HEK293T (cell line): ENCODE data around the gene NDRG4.

ENCODE experiments used
- BHLHE40 ChIP-seq: fragments of 450-650 bp; IDR thresholded peaks from 2 replicates; pipeline ENCODE4 v1.6.1; 2016; ENCODE audit warnings: mild to moderate bottlenecking, moderate library complexity, borderline replicate concordance
- FOXA1 ChIP-seq: fragments of 450-650 bp; IDR thresholded peaks from 2 replicates; pipeline ENCODE4 v1.6.1; 2016; ENCODE audit warnings: mild to moderate bottlenecking
- FOXK2 ChIP-seq: fragments of 450-650 bp; IDR thresholded peaks from 2 replicates; pipeline ENCODE4 v1.6.1; 2016; ENCODE audit warnings: mild to moderate bottlenecking
- LEF1 ChIP-seq: fragments of 450-650 bp; IDR thresholded peaks from 2 replicates; pipeline ENCODE4 v1.6.1; 2017; ENCODE audit warnings: mild to moderate bottlenecking, borderline replicate concordance
- SP1 ChIP-seq: fragments of 450-650 bp; IDR thresholded peaks from 2 replicates; pipeline ENCODE4 v1.6.1; 2017
- TARDBP ChIP-seq: fragments of 450-650 bp; IDR thresholded peaks from 2 replicates; pipeline ENCODE4 v1.6.1; 2016

DNA sequence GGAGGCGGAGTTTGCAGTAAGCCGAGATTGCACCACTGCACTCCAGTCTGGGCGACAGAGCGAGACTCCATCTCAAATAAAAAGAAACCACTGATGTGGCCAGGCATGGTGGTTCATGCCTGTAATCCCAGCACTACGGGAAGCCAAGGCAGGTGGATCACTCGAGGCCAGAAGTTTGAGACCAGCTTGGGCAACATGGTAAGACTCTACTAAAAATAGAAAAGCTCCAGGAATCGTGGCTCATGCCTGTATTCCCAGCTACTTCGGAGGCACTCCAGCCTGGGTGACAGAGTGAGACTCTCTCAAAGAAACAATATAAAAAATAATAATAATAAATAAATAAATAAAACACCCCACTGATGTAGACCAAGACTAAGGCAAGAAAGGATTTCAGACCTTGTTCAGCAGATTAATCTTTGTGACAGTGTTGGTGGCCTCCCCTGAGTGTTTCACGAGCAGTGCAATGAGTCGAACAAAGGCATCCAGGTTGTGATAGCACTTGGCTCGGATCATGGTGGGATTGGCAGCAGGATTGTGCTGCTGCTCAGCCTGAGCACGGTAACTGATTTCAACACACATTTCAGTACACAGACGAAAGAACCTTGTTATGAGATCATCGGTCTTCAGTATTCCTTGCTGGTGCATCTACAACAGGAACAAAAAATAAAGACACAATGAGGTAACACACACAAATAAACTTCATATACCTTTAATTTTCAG, 34.0 kb downstream of the NDRG4 start:
- TF ChIP-seq BHLHE40 (no peak), LEF1 (no peak), FOXA1 (no peak), SP1 (no peak), FOXK2 (no peak), TARDBP (no peak)
